ENCODE data around the gene COBL. TPM values are rescaled to one million over a fixed set of nuclear protein-coding genes. Genes with fewer than 3 reads are reported as not detected.

COBL gene
- total RNA-seq, 4 donors from 2014 or later: 14.3 to 19.3 (median 15.9) TPM

DNA sequence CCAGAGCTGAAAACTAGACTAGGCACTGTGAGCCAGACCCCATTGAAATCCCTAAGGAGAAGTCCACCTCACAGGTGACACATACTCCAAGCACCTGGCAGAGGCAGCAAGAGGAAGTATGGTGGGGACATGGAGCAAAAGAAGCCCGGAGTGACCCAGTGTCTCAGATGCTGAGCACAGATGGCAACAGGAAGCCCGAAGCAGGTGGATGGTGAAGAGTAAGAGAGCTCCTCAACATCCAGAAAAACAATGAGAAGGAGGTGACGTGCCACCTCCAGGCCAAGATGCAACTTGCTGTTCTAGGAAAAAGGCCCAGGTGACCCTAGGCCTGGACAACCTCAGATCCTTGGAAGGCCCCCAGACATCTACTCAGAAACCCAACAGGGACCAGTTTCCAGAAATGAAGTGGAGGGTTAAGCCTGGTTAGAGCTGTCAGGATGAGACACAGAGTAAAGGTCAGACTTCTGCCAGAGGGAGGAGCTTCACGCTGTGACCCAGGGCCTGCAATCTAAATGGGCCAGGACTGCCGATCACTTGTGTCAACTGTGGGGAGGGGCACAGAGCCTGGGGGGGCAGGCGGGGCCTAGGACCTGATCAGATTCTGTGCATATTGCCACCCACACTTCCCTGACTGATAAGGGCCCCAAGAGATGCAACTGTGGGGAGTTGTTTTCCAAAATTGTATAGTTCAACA lies 2.4 kb upstream of the COBL start:
- no peak for TF ChIP-seq POLR2A (IDR thresholded peaks at IDR 0.05)
- TF ChIP-seq, protein P1, sequence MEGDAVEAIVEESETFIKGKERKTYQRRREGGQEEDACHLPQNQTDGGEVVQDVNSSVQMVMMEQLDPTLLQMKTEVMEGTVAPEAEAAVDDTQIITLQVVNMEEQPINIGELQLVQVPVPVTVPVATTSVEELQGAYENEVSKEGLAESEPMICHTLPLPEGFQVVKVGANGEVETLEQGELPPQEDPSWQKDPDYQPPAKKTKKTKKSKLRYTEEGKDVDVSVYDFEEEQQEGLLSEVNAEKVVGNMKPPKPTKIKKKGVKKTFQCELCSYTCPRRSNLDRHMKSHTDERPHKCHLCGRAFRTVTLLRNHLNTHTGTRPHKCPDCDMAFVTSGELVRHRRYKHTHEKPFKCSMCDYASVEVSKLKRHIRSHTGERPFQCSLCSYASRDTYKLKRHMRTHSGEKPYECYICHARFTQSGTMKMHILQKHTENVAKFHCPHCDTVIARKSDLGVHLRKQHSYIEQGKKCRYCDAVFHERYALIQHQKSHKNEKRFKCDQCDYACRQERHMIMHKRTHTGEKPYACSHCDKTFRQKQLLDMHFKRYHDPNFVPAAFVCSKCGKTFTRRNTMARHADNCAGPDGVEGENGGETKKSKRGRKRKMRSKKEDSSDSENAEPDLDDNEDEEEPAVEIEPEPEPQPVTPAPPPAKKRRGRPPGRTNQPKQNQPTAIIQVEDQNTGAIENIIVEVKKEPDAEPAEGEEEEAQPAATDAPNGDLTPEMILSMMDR (IDR thresholded peaks at IDR 0.05): no peak
- Histone ChIP-seq H3K36me3 (no peaks in the 10 kb centered on the region), H3K4me1 (peaks cover 8 to 11% of the 10 kb centered on the region in 2 donors), H3K27ac (no peak overlapping the region), H3K9me3 (no peaks in the 10 kb centered on the region), H3K4me3 (replicated peaks in 1 of 3) (no peak overlapping the region), H3K27me3 (no peaks in the 10 kb centered on the region)
- no peak for DNase-seq
- intact Hi-C loops (cut with DNase I): no loop called here
- 83 to 85% methylated on average over 6 of the region's 6 CpGs for WGBS, 2 donors

DNA sequence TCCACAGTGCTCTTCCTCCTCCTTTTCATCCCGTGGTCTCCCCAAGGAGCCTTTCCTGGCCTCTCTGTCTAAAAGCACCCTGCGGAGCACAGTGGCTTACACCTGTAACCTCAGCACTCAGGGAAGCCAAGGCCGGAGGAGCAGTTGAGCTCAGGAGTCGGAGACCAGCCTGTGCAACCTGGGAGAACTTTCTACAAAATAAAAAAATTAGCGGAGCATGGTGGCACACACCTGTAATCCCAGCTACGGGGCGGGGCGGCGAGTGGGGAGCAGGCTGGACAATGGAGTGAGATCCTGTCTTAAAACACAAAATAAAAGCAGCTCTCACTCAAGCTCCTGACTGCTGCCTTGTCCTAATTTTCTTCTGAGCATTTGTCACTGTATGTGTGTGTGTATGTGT lies 1.4 kb upstream of the COBL start:
- no peaks in the 10 kb centered on the region for H3K9me3 ChIP-seq
- peaks cover 8 to 13% of the 10 kb centered on the region in 2 donors for H3K4me1 ChIP-seq
- no peak overlapping the region for H3K27ac ChIP-seq
- intact Hi-C loops (cut with DNase I): no loop called here
- H3K27me3 ChIP-seq: no peaks in the 10 kb centered on the region
- DNase-seq: no peak
- no peak for TF ChIP-seq POLR2A (IDR thresholded peaks at IDR 0.05)
- TF ChIP-seq, protein P1 (IDR thresholded peaks at IDR 0.05): no peak
- H3K36me3 ChIP-seq: no peaks in the 10 kb centered on the region
- WGBS, 2 donors: 78 to 89% methylated on average over 9 of the region's 9 CpGs
- H3K4me3 ChIP-seq (replicated peaks in 1 of 3): no peak overlapping the region

DNA sequence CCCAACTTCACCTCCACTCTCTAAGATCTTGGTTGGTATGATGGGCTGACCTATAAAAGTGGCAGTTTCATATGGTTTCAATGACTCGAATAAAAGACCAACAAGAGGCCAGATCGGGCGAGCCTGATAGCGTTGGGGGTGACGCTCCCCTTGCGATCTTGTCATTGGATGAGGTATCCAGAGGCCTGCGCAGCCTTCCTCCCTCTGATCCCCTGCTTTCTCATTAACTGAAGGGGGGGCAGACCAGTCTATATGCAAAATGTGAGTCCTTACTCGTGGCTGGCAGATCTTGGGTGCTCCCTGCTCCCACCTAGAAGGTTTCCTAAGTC lies 937 bp upstream of the COBL start:
- peak overlapping the region; percentile 1 to 82 (median 72) for H3K27ac ChIP-seq
- no peaks in the 10 kb centered on the region for H3K27me3 ChIP-seq
- H3K4me3 ChIP-seq (replicated peaks in 1 of 3): no peak overlapping the region
- DNase-seq: peak in 1 of 2 donors; percentile 14
- H3K9me3 ChIP-seq: no peaks in the 10 kb centered on the region
- TF ChIP-seq POLR2A (IDR thresholded peaks at IDR 0.05): no peak
- TF ChIP-seq, protein P1 (IDR thresholded peaks at IDR 0.05): no peak
- H3K4me1 ChIP-seq: peaks cover 8 to 13% of the 10 kb centered on the region in 2 donors
- H3K36me3 ChIP-seq: no peaks in the 10 kb centered on the region
- intact Hi-C loops (cut with DNase I): no loop called here
- WGBS, 2 donors: 53 to 65% methylated on average over 8 of the region's 8 CpGs

DNA sequence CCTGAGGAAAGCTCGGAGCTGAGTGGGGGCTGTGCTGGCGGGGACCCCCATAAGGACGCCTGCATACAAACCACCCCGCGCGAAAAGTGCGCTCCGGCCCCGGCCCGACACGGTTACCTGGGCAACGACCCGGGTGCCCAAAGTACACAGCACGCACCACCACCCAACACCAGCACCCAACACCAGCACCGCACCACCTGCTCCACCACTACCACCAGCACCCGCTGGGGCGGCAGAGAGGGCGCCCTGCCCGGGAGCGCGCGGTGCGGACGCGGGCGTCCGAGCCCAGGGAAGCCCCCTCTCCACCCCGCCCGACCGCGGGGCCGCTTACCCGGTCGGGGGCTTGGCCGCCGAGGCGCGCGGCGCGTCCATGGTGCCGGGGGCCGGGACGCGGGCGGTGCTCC lies 345 bp downstream of the COBL start:
- Histone ChIP-seq H3K9me3 (no peaks in the 10 kb centered on the region), H3K4me1 (peaks cover 8 to 13% of the 10 kb centered on the region in 2 donors), H3K4me3 (replicated peaks in 1 of 3) (peak overlapping the region; percentile 41 to 79 (median 60)), H3K27me3 (no peaks in the 10 kb centered on the region), H3K27ac (peak overlapping the region; percentile 82), H3K36me3 (no peaks in the 10 kb centered on the region)
- DNase-seq: peak; percentile 74 to 77
- intact Hi-C loops (cut with DNase I): no loop called here
- TF ChIP-seq POLR2A (IDR thresholded peaks at IDR 0.05): peak in 1 of 2 donors; percentile 10
- TF ChIP-seq, protein P1 (IDR thresholded peaks at IDR 0.05): peak in 3 of 6 experiments; percentile 35 to 57 (median 37)
- 0 to 3% methylated on average over 6 of the region's 46 CpGs for WGBS, 2 donors

DNA sequence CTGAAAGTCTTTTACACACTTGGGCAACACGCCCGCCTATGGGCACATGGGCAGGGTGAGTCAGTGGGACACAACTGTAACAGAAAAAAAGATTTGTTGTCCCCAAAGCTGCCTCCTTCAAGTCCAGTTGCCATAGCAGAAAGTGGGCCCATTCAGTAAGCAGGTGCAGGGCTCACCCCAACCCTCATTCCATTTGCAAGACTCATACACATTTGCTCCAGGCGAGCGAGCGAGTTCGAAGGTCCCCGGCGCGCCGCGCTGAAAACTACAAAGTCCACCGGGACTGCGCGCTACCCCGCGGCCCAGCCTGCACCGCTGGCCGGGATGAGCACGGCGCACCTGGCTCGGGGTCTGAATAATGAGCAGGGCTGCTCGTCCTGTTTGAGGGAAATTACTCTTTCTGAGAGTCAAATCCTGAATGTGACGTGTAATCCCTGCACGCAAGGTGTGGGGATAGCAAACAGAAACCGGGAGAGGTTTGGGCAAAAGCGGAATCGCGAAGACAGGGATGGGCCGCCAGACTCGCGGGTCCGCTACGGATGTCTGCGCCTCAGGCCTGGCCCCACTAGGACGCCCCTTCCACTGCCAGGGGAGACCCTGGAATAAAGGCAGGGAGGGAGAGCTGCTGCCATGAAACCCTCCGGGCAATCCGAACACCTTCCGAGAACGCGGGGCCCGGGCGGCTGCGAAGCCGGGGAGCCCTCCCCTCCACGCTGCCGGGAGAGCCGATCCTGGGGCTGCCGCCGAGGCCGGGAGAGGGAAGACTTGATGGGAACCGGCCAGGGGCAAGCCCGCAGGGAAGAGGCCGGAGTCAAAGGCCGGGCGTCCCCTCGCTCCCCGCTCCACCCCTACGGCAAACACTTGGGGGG lies 982 bp downstream of the COBL start:
- DNase-seq: peak; percentile 61 to 70
- 2 to 6% methylated on average over 25 to 36 of the region's 58 CpGs for WGBS, 2 donors
- no peaks in the 10 kb centered on the region for H3K36me3 ChIP-seq
- H3K27ac ChIP-seq: peak overlapping the region; percentile 82
- H3K4me3 ChIP-seq (replicated peaks in 1 of 3): peak overlapping the region; percentile 41 to 79 (median 60)
- intact Hi-C loops (cut with DNase I): no loop called here
- peaks cover 8 to 13% of the 10 kb centered on the region in 2 donors for H3K4me1 ChIP-seq
- no peaks in the 10 kb centered on the region for H3K27me3 ChIP-seq
- TF ChIP-seq, protein P1 (IDR thresholded peaks at IDR 0.05): no peak
- peak in 1 of 2 donors; percentile 42 for TF ChIP-seq POLR2A (IDR thresholded peaks at IDR 0.05)
- no peaks in the 10 kb centered on the region for H3K9me3 ChIP-seq
